ENCODE results near the gene NOS2. TPM values are rescaled to one million over a fixed set of nuclear protein-coding genes. Genes with fewer than 3 reads are reported as not detected.
"Not testable (repeated sequence)": the region's sequence is repeated elsewhere in the genome, so short reads cannot be mapped to it uniquely, and the experiment has no call there.

NOS2 gene
- total RNA-seq, 1 experiment from 2014 or later, result 0.35 TPM

DNA sequence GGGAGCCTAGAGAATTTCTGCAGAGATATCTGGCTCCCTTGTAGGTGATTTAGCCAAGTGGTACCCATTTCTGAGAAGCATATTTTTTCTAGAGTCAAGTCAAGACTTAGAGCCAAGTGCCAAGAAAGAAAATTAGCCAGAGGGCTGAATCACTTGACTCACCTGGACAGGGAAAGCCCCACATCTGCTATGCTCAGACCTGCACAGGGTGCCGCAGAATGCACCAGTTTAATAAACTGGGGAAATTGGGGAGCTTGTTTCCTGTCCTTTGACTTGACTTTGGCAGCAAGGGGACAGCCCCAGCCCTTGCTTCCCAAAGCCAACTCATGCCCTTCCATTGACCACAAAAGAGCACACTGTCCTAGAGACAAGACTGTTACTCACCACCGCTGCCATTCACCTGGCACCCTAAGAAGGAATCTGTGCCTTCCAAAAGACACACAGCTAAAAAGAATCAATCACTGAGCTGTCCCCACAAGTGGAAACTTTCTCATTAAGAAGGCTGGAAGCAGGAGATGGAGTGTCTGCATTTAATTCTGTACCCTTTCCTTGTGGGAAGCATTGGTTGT lies 28.9 kb upstream of the NOS2 start:
- not testable (repeated sequence) for H2BK15ac ChIP-seq (ENCODE audit: low read depth, low read length); H3K27me3 ChIP-seq (ENCODE audit: insufficient read depth, low read length); H3K4me1 Mint-ChIP-seq; H3K23me2 ChIP-seq (ENCODE audit: insufficient read length, low read depth, low read length, poor library complexity, severe bottlenecking); H3K18ac ChIP-seq (ENCODE audit: insufficient read length, low read depth, low read length); H4K8ac ChIP-seq (replicated peaks; ENCODE audit: insufficient read length, low read depth, low read length); H4K20me1 ChIP-seq (ENCODE audit: control insufficient read depth, insufficient read depth, insufficient read length); H3K14ac ChIP-seq (ENCODE audit: insufficient read depth, low read length); H2BK5ac ChIP-seq (ENCODE audit: insufficient read length, low read length); H3T11ph ChIP-seq (ENCODE audit: low read length); H3K4me3 Mint-ChIP-seq; H3K79me1 ChIP-seq (ENCODE audit: insufficient read depth, low read depth, low read length, poor library complexity, severe bottlenecking); H3K79me2 ChIP-seq (ENCODE audit: insufficient read depth, low read length); H3K9me3 ChIP-seq (ENCODE audit: control insufficient read depth, low read depth, low read length); H2BK20ac ChIP-seq (ENCODE audit: low read depth, low read length, poor library complexity, severe bottlenecking); H2BK12ac ChIP-seq (ENCODE audit: insufficient read length, low read depth, low read length); H3K9ac ChIP-seq (ENCODE audit: extremely low read depth, insufficient read length, low read length); H3K36me3 Mint-ChIP-seq (ENCODE audit: insufficient read depth in 1 of 3, low read depth in 3 of 3); H3K4me1 ChIP-seq (ENCODE audit: insufficient read depth, low read length); H4K91ac ChIP-seq (ENCODE audit: insufficient read length, low read depth, low read length); DNase-seq; H3K27me3 Mint-ChIP-seq (ENCODE audit: low read depth); H3K27ac ChIP-seq (ENCODE audit: insufficient read length, low read depth, low read length); H3K23ac ChIP-seq (ENCODE audit: insufficient read length, low read depth, low read length); H4K5ac ChIP-seq (ENCODE audit: insufficient read length, low read depth, low read length); H2AK5ac ChIP-seq (ENCODE audit: insufficient read length, low read length); H3K9me3 Mint-ChIP-seq; H3K56ac ChIP-seq (ENCODE audit: insufficient read length, low read depth, low read length); H3K4ac ChIP-seq (ENCODE audit: low read depth, low read length); H2AFZ ChIP-seq (ENCODE audit: low read length); H2BK120ac ChIP-seq (ENCODE audit: low read depth, low read length, poor library complexity, severe bottlenecking); H3K27ac Mint-ChIP-seq; H3K4me2 ChIP-seq (ENCODE audit: insufficient read depth, insufficient read length, low read length)
- WGBS (ENCODE audit: extremely low coverage, insufficient read length, low lambda C conversion rate), result no CpG with 5 or more reads among the region's 2 CpGs

All from H9 (cell line).